ENCODE results near the gene PHF2.

DNA sequence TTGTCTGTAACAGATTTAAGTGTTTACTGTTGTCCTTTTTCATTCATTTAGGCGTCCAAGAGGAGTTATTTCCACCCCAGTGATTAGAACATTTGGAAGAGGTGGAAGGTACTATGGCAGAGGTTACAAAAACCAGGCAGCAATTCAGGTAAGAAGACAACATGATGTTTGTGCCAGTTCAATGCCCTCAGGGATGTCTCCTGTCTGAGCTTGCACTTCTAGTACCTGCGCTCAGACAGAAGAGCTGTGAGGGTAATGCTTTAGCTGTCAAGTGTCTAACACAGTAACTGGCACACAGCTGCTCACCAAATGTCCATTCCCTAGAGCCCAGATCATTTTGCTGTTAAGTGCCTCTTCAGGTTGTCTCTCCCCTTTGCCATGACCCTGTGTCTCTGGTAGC, 14.2 kb upstream of the PHF2 start:
- TF ChIP-seq, protein P1, sequence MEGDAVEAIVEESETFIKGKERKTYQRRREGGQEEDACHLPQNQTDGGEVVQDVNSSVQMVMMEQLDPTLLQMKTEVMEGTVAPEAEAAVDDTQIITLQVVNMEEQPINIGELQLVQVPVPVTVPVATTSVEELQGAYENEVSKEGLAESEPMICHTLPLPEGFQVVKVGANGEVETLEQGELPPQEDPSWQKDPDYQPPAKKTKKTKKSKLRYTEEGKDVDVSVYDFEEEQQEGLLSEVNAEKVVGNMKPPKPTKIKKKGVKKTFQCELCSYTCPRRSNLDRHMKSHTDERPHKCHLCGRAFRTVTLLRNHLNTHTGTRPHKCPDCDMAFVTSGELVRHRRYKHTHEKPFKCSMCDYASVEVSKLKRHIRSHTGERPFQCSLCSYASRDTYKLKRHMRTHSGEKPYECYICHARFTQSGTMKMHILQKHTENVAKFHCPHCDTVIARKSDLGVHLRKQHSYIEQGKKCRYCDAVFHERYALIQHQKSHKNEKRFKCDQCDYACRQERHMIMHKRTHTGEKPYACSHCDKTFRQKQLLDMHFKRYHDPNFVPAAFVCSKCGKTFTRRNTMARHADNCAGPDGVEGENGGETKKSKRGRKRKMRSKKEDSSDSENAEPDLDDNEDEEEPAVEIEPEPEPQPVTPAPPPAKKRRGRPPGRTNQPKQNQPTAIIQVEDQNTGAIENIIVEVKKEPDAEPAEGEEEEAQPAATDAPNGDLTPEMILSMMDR (conservative IDR thresholded peaks at IDR 0.05; ENCODE audit: low read length) = no peak
- TF ChIP-seq EZH2phosphoT487 (IDR thresholded peaks at IDR 0.05; ENCODE audit: borderline replicate concordance) = no peak
